ENCODE results near the gene PPP1R15A.
"Not testable (repeated sequence)": the region's sequence is repeated elsewhere in the genome, so short reads cannot be mapped to it uniquely, and the experiment has no call there.

Gene PPP1R15A

GRCh38 chr19:48873476-48874302, 1.5 kb downstream of the PPP1R15A start:
- H3K4me3 Mint-ChIP-seq: peak overlapping the region; percentile 99 to 100 (median 99)
- H3K9me3 Mint-ChIP-seq: no peaks in the 10 kb centered on the region
- H3K4me1 Mint-ChIP-seq: peaks cover 47% of the 10 kb centered on the region
- peak overlapping the region; percentile 98 to 100 (median 99) for H3K27ac Mint-ChIP-seq
- peaks cover 47% of the 10 kb centered on the region for H3K36me3 Mint-ChIP-seq (ENCODE audit: low read depth)
- H3K27me3 Mint-ChIP-seq (ENCODE audit: low read depth): peaks cover 3% of the 10 kb centered on the region
- no peak for TF ChIP-seq CTCF (IDR thresholded peaks at IDR 0.05; ENCODE audit: unreplicated experiment in 3 of 3)

- Mint-ChIP-seq H3K4me1 (peaks cover 43% of the 10 kb centered on the region), H3K27ac (peak overlapping the region; percentile 54 to 99 (median 98)), H3K27me3 (ENCODE audit: low read depth) (peaks cover 3% of the 10 kb centered on the region), H3K4me3 (peak overlapping the region; percentile 99 to 100 (median 99)), H3K9me3 (no peaks in the 10 kb centered on the region), H3K36me3 (ENCODE audit: low read depth) (peaks cover 51% of the 10 kb centered on the region)
- no peak for TF ChIP-seq CTCF (IDR thresholded peaks at IDR 0.05; ENCODE audit: unreplicated experiment in 3 of 3)
Observed at GRCh38 chr19:48874303-48875135, 2.3 kb downstream of the PPP1R15A start.

- not testable (repeated sequence) for H3K9me3 Mint-ChIP-seq; H3K27me3 Mint-ChIP-seq (ENCODE audit: low read depth)
- Mint-ChIP-seq H3K27ac (peak overlapping the region; percentile 24 to 74 (median 67)), H3K4me3 (peak overlapping the region; percentile 99 to 100 (median 99)), H3K4me1 (peaks cover 43% of the 10 kb centered on the region), H3K36me3 (ENCODE audit: low read depth) (peaks cover 53% of the 10 kb centered on the region)
Observed at GRCh38 chr19:48876043-48876981, 4.1 kb downstream of the PPP1R15A start.

- Mint-ChIP-seq H3K27me3 (ENCODE audit: low read depth) (peaks cover 3% of the 10 kb centered on the region), H3K4me3 (peak overlapping the region in 1 of 3 experiments; percentile 41), H3K36me3 (ENCODE audit: low read depth) (peaks cover 51% of the 10 kb centered on the region), H3K9me3 (no peaks in the 10 kb centered on the region), H3K4me1 (peaks cover 35% of the 10 kb centered on the region), H3K27ac (no peak overlapping the region)
- no peak for TF ChIP-seq CTCF (IDR thresholded peaks at IDR 0.05; ENCODE audit: unreplicated experiment in 3 of 3)
Observed at GRCh38 chr19:48877855-48878195, 5.6 kb downstream of the PPP1R15A start.

GRCh38 chr19:48878196-48879024, 6.2 kb downstream of the PPP1R15A start:
- H3K27me3 Mint-ChIP-seq (ENCODE audit: low read depth): peaks cover 3% of the 10 kb centered on the region
- peak overlapping the region in 1 of 3 experiments; percentile 42 for H3K4me3 Mint-ChIP-seq
- TF ChIP-seq CTCF (IDR thresholded peaks at IDR 0.05; ENCODE audit: unreplicated experiment in 3 of 3): no peak
- H3K27ac Mint-ChIP-seq: no peak overlapping the region
- peaks cover 2% of the 10 kb centered on the region for H3K9me3 Mint-ChIP-seq
- H3K4me1 Mint-ChIP-seq: peaks cover 29% of the 10 kb centered on the region
- H3K36me3 Mint-ChIP-seq (ENCODE audit: low read depth): peaks cover 45% of the 10 kb centered on the region

All from nephron (organoid).